ENCODE measurements around the gene NRXN3.

DNA sequence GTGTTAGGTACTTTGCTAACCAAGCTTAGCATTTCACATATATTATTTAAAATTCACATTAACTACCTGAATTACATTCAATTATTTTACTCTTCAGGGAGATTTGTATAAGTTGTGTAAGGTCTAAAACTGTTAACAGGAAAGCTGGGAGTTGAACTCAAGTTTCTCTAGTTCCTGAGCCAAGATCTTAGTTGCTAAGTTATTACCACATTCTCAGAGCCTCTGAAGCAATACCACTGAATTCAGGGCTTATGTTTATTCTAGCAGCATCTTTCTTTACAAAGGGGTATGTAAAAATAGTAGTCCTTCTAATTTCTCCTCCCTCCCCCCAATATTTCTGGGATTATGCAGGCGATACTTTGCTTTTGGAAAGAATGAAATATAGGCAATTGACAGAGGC is 1254.3 kb downstream of the NRXN3 start:
- TF ChIP-seq EZH2phosphoT487 (IDR thresholded peaks at IDR 0.05; ENCODE audit: insufficient read depth, low read depth) (no peak), EZH2 (IDR thresholded peaks at IDR 0.05; ENCODE audit: insufficient read depth, poor library complexity, severe bottlenecking) (no peak)
